Hematopoietic multipotent progenitor cell treated with erythropoietin and hydrocortisone succinate and interleukin-3 and kit ligand, for 8 days (in vitro differentiated cells): ENCODE measurements around the gene IL1RN.

Source experiments
- DNase-seq: peaks from one replicate; pipeline ENCODE4 v3.0.0-alpha.2; 2015

The IL1RN gene

DNA sequence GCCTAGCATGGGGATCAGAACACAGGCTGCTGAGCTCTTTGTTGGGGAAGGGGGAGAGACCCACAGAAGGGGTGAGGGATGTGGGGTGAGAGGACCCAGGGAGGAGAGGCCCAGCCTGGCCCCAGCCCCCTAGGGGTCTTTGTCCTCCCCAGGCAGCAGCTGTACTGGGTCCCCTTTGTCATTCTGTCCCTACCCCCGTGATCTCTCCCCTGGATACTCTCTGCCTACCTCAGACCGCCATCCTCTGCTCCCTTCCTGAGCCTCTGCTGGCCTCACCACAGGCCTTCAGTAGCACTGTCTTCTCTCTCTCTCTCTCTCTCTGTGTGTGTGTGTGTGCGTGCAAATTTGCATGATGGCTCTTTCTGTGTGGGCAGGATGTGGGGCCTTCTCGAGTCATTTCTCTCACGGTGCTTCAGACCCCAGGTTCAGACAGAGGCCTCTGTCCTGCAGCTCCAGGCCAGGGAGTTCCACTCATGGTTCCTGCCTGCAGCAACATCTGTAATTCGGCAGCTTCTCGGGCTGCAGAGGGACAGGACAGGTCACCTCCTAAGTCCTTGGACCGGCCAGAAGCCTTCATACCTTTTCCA lies 47.7 kb downstream of the IL1RN start:
- peak; percentile 26 for DNase-seq

- DNase-seq: no peak
Observed at GRCh38 chr2:113175736-113176695, 48.6 kb downstream of the IL1RN start.

- no peak for DNase-seq
Observed at GRCh38 chr2:113176696-113177355, 49.4 kb downstream of the IL1RN start.

- no peak for DNase-seq
Observed at GRCh38 chr2:113178069-113178746, 50.8 kb downstream of the IL1RN start.

DNA sequence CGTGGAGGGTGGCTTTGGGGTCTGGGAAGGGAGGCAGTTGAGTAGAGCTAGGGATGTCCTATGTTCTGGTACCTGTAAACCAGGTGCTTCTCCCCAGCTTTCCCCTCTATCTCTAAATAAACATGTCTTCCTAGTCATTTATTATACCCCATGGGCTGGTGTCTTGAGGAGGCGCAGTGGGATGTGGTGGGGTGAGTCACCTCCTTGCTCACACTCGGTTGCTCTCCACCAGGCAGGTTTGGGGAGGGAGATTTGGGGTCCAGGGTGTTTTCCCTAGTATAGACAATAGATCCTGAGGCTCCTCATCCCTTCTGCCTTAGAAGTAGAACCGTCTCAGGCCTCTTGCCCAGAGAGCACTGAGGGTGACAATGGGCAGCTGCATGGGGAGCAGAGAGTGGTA lies 51.5 kb downstream of the IL1RN start:
- no peak for DNase-seq

DNA sequence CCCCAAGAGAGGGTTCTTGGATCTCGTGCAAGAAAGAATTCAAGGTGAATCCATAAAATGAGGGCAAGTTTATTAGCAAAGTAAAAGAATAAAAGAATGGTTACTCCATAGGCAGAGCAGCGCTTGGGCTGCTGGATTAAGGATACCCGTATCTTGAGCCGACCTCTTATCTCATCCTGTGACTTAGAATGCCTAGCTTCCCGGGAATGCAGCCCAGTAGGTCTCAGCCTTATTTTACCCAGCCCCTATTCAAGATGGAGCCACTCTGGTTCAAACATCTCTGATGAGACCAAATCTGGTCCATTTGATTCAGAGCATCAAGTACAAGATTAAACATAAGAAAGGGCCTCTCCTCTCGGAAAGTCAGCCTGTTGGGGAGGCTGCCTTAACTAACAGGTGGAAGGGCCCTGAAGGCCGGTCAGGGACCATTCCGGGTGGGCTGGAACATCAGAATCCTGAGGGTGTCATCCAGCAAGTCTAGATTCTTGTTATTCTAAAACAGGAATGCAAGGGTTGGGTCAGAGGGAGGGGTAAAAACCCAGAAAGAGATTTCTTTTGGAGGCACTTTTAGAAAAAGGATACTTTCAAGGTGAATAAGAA lies 52.1 kb downstream of the IL1RN start:
- DNase-seq: no peak

DNA sequence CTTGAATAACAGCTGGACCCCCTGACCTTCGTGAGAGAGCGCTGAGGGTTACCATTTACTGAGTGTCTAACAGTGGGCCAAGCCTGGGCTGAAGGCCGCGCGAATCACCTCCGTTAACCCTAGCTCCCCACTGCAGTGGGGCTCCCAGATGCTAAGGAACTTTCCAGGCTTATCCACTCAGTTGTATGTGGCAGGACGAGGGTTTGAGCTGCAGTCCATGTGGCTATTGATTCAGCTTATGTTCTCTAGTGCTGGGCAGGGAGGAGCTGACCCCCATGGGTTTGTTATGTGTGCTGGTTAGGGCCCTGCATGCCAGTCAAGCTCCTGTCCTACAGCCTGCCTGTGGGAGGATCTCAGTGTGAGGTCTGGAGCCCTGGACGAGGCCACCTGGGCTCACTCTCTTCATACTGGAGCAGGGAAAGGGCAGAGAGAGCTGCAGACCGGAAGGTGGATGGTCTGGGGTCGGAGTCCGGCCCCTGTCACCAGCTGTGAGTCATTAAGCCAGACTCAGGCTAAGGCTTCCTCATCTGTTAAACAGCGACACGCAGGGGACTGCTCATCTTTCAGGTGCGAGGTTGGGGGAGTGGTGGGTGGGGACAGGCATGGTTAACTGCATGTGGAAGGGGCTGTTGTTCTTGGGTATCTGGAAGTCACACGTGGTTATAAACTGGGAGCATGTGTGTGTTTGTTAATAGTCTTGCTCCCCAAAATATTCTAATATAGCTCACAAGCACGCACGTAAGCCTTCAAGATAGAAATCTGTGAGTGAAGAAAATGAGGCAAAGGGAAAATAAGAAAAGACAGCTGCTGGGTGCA lies 52.9 kb downstream of the IL1RN start:
- no peak for DNase-seq

DNA sequence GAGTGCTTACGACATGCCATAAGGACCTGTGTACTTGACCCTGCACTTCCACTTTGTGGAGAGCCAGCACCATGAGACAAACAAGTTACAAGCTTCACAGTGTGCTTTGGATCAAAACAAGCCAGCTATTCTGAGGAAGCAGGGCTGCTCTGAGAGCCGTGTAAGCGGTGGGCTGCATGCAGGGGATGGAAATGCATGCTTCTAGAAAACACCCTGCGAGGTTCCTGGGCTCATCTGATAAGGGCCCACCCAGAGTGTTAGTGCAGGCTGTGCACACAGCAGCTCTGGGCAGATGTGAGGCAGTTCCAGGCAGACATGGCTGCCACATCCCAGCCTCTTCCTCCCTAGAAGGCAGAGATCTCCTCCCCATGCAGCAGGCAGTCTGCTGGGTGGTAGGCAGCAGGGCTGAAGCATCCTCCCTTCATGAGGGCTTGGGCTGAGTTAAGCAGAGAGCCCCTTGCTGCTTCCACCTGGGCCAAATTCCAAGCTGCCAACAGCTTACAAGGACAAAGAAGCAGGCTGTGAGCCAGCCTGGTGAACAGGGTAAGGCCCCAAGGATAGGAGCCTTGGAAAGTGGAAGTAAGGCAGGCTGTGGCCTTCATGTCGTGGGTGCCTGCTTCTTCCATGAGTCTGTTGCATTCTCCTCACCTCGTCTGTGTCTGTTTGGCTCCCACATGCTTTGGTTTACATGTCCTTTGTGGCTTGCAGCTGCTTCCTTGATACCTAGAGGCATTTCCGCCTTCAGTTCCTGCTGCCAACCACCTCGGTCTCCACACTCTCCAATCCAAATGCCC lies 54.1 kb downstream of the IL1RN start:
- DNase-seq: peak; percentile 88

DNA sequence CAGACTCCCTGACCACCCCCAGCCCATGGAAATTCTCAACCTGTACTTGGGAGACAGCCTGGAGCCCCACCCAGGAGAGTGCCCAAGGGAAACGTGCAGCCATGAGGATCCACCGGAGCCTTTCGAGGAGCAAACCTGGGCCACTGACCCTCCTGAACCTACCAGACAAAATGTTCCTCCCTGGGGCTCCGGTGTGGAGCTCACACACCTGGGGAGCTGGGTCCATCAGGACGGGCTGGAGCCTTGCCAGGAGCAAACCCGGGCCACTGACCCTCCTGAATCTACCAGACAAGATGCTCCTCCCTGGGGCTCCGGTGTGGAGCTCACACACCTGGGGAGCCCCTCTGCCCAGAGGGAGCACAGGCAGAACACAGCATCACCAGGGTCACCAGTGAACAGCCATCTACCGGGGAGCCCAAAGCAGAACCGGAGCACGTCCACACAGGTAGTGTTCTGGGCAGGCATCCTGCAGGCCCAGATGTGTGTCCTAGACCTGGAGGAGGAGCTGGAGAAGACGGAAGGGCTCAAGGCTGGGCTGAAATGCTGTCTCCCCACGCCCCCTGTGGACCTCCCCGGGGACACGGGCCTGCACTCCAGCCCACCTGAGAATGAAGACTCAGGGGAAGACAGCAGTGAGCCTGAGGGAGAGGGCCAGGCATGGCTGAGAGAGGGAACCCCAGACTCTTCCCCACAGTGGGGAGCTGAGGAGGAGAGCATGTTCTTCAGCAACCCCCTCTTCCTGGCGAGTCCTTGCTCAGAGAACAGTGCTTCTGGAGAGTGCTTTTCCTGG lies 55.3 kb downstream of the IL1RN start:
- no peak for DNase-seq

DNA sequence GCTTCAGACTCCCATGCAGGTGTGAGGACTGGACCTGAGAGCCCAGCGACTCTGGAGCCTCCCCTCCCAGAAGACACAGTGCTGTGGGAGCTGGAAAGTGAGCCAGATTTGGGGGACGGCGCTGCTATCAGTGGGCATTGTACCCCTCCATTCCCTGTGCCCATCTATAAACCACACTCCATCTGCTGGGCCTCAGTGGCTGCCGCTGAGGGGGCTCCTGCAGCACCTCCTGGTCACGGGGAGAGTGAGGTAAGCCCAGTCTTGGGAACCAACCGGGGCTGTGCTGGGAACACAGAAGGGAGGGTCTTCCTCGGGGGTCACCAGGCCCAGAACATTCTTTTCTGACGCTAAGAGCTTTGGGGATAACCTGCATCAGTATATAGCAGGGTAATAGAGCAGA lies 55.9 kb downstream of the IL1RN start:
- no peak for DNase-seq
